Brain microvascular endothelial cell (primary cell): Measurements from ENCODE around the gene NPC1.

ENCODE experiments used
- DNase-seq: peaks from one replicate; pipeline ENCODE4 v3.0.0-alpha.2; 2020
- H3K27ac ChIP-seq: fragments of 250-450 bp; sonication (Bioruptor Pico); 2 replicates; pipeline ENCODE4 v1.5.1; 2020; ENCODE audit warnings: mild to moderate bottlenecking, moderate library complexity
- H3K27me3 ChIP-seq: fragments of 250-450 bp; sonication (Bioruptor Pico); replicated peaks from 2 replicates; pipeline ENCODE4 v1.5.1; 2020; ENCODE audit warnings: mild to moderate bottlenecking
- H3K36me3 ChIP-seq: fragments of 250-450 bp; sonication (Bioruptor Pico); replicated peaks from 2 replicates; pipeline ENCODE4 v1.5.1; 2020; ENCODE audit warnings: mild to moderate bottlenecking
- H3K4me3 ChIP-seq: 2 replicates; pipeline ENCODE4 v1.5.1; 2011; ENCODE audit warnings: low read depth, mild to moderate bottlenecking, control low read depth, low read length, moderate library complexity
- in situ Hi-C: cut with HindIII; loops from 2 replicates; pipeline ENCODE4 v1.10.0; 2017; ENCODE audit warnings: low sequenced_read_pairs, low pct_ligation_motif_present
- TF ChIP-seq, protein P1 (sequence below): IDR thresholded peaks from 2 replicates; pipeline ENCODE4 v1.5.1; 2011; ENCODE audit warnings: low read depth, mild to moderate bottlenecking, moderate library complexity, low read length, control low read depth, inconsistent platforms; ENCODE audit errors: missing control alignments

The NPC1 gene

DNA sequence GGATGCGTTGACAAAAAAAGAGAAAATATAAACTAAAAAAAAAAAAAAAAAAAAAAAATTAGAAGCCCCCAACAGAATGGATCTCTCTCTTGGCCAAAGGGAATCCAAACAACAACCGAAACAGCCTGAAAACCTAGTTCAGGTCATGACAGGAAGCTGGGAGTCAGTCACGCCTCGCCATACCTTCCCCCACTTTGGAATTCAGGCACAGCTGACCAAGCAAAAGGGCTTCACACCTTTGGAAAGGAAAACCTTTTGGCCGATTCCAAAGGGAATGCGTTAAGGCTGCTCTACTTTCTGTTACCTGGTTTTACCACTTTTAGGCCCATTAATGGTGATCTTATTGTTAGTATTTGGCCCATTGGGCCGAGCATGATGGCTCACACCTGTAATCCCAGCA is 100.9 kb downstream of the NPC1 start:
- Histone ChIP-seq H3K27ac (no peak overlapping the region), H3K4me3 (no peak overlapping the region), H3K27me3 (no peaks in the 10 kb centered on the region), H3K36me3 (peaks cover 25% of the 10 kb centered on the region)
- TF ChIP-seq, protein P1, sequence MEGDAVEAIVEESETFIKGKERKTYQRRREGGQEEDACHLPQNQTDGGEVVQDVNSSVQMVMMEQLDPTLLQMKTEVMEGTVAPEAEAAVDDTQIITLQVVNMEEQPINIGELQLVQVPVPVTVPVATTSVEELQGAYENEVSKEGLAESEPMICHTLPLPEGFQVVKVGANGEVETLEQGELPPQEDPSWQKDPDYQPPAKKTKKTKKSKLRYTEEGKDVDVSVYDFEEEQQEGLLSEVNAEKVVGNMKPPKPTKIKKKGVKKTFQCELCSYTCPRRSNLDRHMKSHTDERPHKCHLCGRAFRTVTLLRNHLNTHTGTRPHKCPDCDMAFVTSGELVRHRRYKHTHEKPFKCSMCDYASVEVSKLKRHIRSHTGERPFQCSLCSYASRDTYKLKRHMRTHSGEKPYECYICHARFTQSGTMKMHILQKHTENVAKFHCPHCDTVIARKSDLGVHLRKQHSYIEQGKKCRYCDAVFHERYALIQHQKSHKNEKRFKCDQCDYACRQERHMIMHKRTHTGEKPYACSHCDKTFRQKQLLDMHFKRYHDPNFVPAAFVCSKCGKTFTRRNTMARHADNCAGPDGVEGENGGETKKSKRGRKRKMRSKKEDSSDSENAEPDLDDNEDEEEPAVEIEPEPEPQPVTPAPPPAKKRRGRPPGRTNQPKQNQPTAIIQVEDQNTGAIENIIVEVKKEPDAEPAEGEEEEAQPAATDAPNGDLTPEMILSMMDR: no peak
- DNase-seq: no peak
- in situ Hi-C loops: no loop called here

DNA sequence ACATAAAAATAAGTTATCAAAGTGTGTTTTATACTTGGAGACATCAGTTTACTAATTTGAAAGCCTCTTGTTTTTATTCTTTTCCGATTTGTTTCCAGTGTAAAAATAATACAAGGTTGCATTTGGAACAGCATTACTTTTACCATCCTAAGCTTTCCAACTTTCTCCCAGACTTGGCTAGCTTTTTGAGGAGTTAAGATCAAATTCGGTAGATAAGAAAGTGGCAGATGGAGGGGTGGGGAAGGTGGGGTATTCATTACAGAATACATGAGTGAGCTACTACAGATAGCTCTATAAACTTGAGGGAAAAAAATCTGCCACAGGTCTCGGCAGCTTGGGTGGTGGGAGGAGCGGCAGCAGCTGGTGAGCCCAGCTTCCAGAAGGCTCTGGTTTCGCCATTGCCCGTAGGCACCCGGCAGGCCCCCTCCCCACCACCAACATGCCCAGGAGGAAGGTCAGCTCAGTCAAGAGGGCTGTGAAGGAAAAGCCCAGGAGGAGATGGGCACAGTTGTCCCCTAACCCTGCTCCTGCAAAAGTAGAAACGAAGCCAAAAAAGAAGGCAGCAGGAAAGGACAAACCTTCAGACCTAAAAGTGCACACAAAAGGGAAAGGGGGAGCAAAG is 101.6 kb downstream of the NPC1 start:
- H3K27me3 ChIP-seq: no peaks in the 10 kb centered on the region
- no peak overlapping the region for H3K4me3 ChIP-seq
- H3K27ac ChIP-seq: no peak overlapping the region
- peaks cover 32% of the 10 kb centered on the region for H3K36me3 ChIP-seq
- in situ Hi-C loops: no loop called here
- TF ChIP-seq, protein P1: no peak
- no peak for DNase-seq
